K562 (cell line): ENCODE data around the gene IKZF4. TPM values are rescaled to one million over a fixed set of nuclear protein-coding genes. Genes with fewer than 3 reads are reported as not detected.

Experiments
- ARID1B ChIP-seq: fragments of 450-650 bp; IDR thresholded peaks from 2 replicates; pipeline ENCODE4 v1.6.1; 2016; ENCODE audit warnings: antibody characterized with exemption, mild to moderate bottlenecking, inconsistent platforms
- DMBX1 ChIP-seq: fragments of 250-450 bp; sonication (Bioruptor Pico); IDR thresholded peaks from 2 replicates; pipeline ENCODE4 v1.8.0; 2022; ENCODE audit warnings: inconsistent platforms, mild to moderate bottlenecking, moderate library complexity, borderline replicate concordance
- FOXJ2 ChIP-seq: fragments of 200-800 bp; sonication (Bioruptor generic); IDR thresholded peaks from 2 replicates; pipeline ENCODE4 v1.6.1; 2016; ENCODE audit warnings: missing genetic modification characterization, missing compliant biosample characterization
- HDGF ChIP-seq: fragments of 450-650 bp; IDR thresholded peaks from 2 replicates; pipeline ENCODE4 v1.6.1; 2016
- JUN ChIP-seq, 2 experiments: sonication (generic) in 1 of 2; formaldehyde crosslinking in 1 of 2; IDR thresholded peaks; 2 replicates each; pipeline versions ENCODE4 v1.6.1 to v1.8.0; 2012 to 2022; ENCODE audit warnings: borderline replicate concordance in 2 of 2, mild to moderate bottlenecking in 2 of 2, improper control_type of control experiment in 1 of 2, low read depth in 1 of 2, low read length in 1 of 2, missing genetic modification reagents in 1 of 2
- KAT7 ChIP-seq: sonication (generic); formaldehyde crosslinking; IDR thresholded peaks from 2 replicates; pipeline ENCODE4 v1.8.0; 2022; ENCODE audit warnings: missing genetic modification reagents, mild to moderate bottlenecking, borderline replicate concordance
- LARP7 ChIP-seq: fragments of 450-650 bp; IDR thresholded peaks from 2 replicates; pipeline ENCODE4 v1.6.1; 2016
- LEF1 ChIP-seq: fragments of 450-650 bp; IDR thresholded peaks from 2 replicates; pipeline ENCODE4 v1.6.1; 2016; ENCODE audit warnings: mild to moderate bottlenecking
- MTF1 ChIP-seq: fragments of 250-450 bp; sonication (Bioruptor Pico); IDR thresholded peaks from 2 replicates; pipeline ENCODE4 v1.9.0; 2021; ENCODE audit warnings: moderate library complexity, mild to moderate bottlenecking, inconsistent platforms, borderline replicate concordance
- PRDM10 ChIP-seq: fragments of 450-650 bp; IDR thresholded peaks from 2 replicates; pipeline ENCODE4 v1.6.1; 2018; ENCODE audit not compliant: partially characterized antibody
- PTBP1 ChIP-seq: fragments of 200-400 bp; formaldehyde crosslinking; IDR thresholded peaks from 2 replicates; pipeline ENCODE4 v1.6.1; 2017; ENCODE audit warnings: low read depth, low read length
- SMARCA4 ChIP-seq: fragments of 450-650 bp; IDR thresholded peaks from 2 replicates; pipeline ENCODE4 v1.6.1; 2016
- SRF ChIP-seq, 2 experiments: fragments of 250-450, 450-650 bp in 1 of 2; sonication (Bioruptor Pico) in 1 of 2; sonication (generic) in 1 of 2; formaldehyde crosslinking; IDR thresholded peaks; 2 replicates each; pipeline versions ENCODE4 v1.5.0 to v1.5.1; 2020 to 2022; ENCODE audit warnings: mild to moderate bottlenecking in 1 of 2, missing genetic modification reagents in 1 of 2
- TGIF2 ChIP-seq: sonication (generic); formaldehyde crosslinking; IDR thresholded peaks from 2 replicates; pipeline ENCODE4 v1.8.1; 2022; ENCODE audit warnings: mild to moderate bottlenecking, missing genetic modification reagents, moderate library complexity
- TOE1 ChIP-seq, 2 experiments: fragments of 450-650 bp in 1 of 2; sonication (generic) in 1 of 2; formaldehyde crosslinking in 1 of 2; IDR thresholded peaks; 2 replicates each; pipeline versions ENCODE4 v1.7.1 to v1.8.0; 2016 to 2022; ENCODE audit warnings: borderline replicate concordance in 2 of 2, mild to moderate bottlenecking in 2 of 2, antibody characterized with exemption in 1 of 2, inconsistent platforms in 1 of 2, low read depth in 1 of 2, missing genetic modification reagents in 1 of 2, moderate library complexity in 1 of 2
- UBTF ChIP-seq, 2 experiments: IDR thresholded peaks; 2 replicates each; pipeline ENCODE4 v1.6.1; 2012; ENCODE audit warnings: improper control_type of control experiment in 2 of 2, low read depth in 2 of 2, low read length in 2 of 2, borderline replicate concordance in 1 of 2
- ZBTB17 ChIP-seq: fragments of 450-650 bp; formaldehyde crosslinking; IDR thresholded peaks from 2 replicates; pipeline ENCODE4 v1.4.0; 2020; ENCODE audit warnings: mild to moderate bottlenecking
- ZBTB33 ChIP-seq: sonication (generic); formaldehyde crosslinking; IDR thresholded peaks from 2 replicates; pipeline ENCODE4 v1.8.1; 2023; ENCODE audit warnings: mild to moderate bottlenecking, missing genetic modification reagents
- ZFX ChIP-seq: sonication (generic); formaldehyde crosslinking; IDR thresholded peaks from 2 replicates; pipeline ENCODE4 v1.8.0; 2022; ENCODE audit warnings: mild to moderate bottlenecking, missing genetic modification reagents, moderate library complexity
- polyA plus RNA-seq, 8 experiments: library from polyadenylated mRNA; depleted of rRNA in 4 of 8; stranded (reverse) in 5 of 8; unstranded in 3 of 8; fragments of >200 nt; fragmentation: Nextera tagmentation in 2 of 8; fragmentation: Illumina TruSeq in 1 of 8; extraction: Ambion mirVana in 2 of 8; extraction: Trizol in 1 of 8; gene quantifications; 2 replicates each; pipeline versions ENCODE4 v1.2.1 to v1.2.3, GENCODE V29; 2011 to 2014; ENCODE audit warnings: inconsistent platforms in 1 of 8, missing spikeins in 1 of 8
- total RNA-seq, 7 experiments: library from RNA; depleted of rRNA in 6 of 7; stranded (reverse); fragments of >200 nt in 6 of 7; fragmentation: Illumina TruSeq in 2 of 7; extraction: Trizol in 2 of 7; gene quantifications; 2 replicates each; pipeline versions ENCODE4 v1.2.1 to v1.2.3, GENCODE V29; 2011 to 2021; ENCODE audit warnings: low replicate concordance in 1 of 7

The IKZF4 gene
- total and polyA plus RNA-seq, 9 of the 15 experiments (the other 6 are each of a cell fraction or from before 2014, with no cell fraction given), result 1.9 to 16.3 (median 3.6) TPM

- TF ChIP-seq PRDM10 (peak; percentile 72), FOXJ2 (tag) (no peak), ZFX (CRISPR knock-in tag) (peak; percentile 93), UBTF (IDR thresholded peaks at IDR 0.05; ENCODE audit: borderline replicate concordance in 1 of 2, low read depth in 2 of 2, low read length in 2 of 2) (0 out of 4 replicates have a peak, but pooled peaks of 1 of the 2 experiments have one; percentile 62), MTF1 (CRISPR knock-in tag) (no peak), LARP7 (peak; percentile 86; the same call in 1 of the 2 replicates), TOE1 (IDR thresholded peaks at IDR 0.05; ENCODE audit: borderline replicate concordance) (no peak; the same call in 1 of the 2 replicates), TOE1 (CRISPR knock-in tag; IDR thresholded peaks at IDR 0.05; ENCODE audit: borderline replicate concordance, low read depth) (no peak), ARID1B (peak; percentile 59), SRF (CRISPR knock-in tag; IDR thresholded peaks at IDR 0.05) (0 out of 4 replicates have a peak, but pooled peaks of 1 of the 2 experiments have one; percentile 40), DMBX1 (CRISPR knock-in tag) (no peak), LEF1 (no peak), HDGF (0 out of 2 replicates have a peak, but pooled peaks have one; percentile 36), ZBTB17 (CRISPR knock-in tag) (peak; percentile 14; the same call in 1 of the 2 replicates), PTBP1 (no peak), ZBTB33 (CRISPR knock-in tag) (no peak), KAT7 (CRISPR knock-in tag) (0 out of 2 replicates have a peak, but pooled peaks have one; percentile 31), SMARCA4 (0 out of 2 replicates have a peak, but pooled peaks have one; percentile 23), JUN (IDR thresholded peaks at IDR 0.05; ENCODE audit: borderline replicate concordance, low read depth, low read length) (no peak), JUN (CRISPR knock-in tag; IDR thresholded peaks at IDR 0.05; ENCODE audit: borderline replicate concordance) (peak; percentile 74; the same call in 1 of the 2 replicates), TGIF2 (CRISPR knock-in tag) (no peak)
These were observed 46.5 kb upstream of the IKZF4 start (continued) for GRCh38 chr12:55974308-55974730.
